Activated CD8-positive, alpha-beta memory T cell treated with anti-CD3 and anti-CD28 coated beads for 4 hours (primary cell): ENCODE data around the gene NAB1.
"Not testable (repeated sequence)": the region's sequence is repeated elsewhere in the genome, so short reads cannot be mapped to it uniquely, and the experiment has no call there.

Source experiments
- DNase-seq, 2 donors: peaks; one replicate each; pipeline ENCODE4 v3.0.0-alpha.2; 2020; ENCODE audit warnings: low read depth in 2 of 2

The NAB1 gene

GRCh38 chr2:190670182-190670946, 21.5 kb downstream of the NAB1 start:
- DNase-seq: no peak

- no peak for DNase-seq
Observed at GRCh38 chr2:190674966-190675650, 26.2 kb downstream of the NAB1 start.

- no peak for DNase-seq
Observed at GRCh38 chr2:190677255-190677654, 28.4 kb downstream of the NAB1 start.

GRCh38 chr2:190678444-190679162, 29.7 kb downstream of the NAB1 start:
- no peak for DNase-seq

- no peak for DNase-seq
Observed at GRCh38 chr2:190679391-190679790, 30.5 kb downstream of the NAB1 start.

- DNase-seq: peak in 1 of 2 donors; percentile 31
Observed at GRCh38 chr2:190679813-190680591, 31.1 kb downstream of the NAB1 start.

GRCh38 chr2:190682168-190682567, 33.3 kb downstream of the NAB1 start:
- DNase-seq: no peak

GRCh38 chr2:190683802-190684201, 34.9 kb downstream of the NAB1 start:
- DNase-seq: no peak

- no peak for DNase-seq
Observed at GRCh38 chr2:190684931-190685330, 36.0 kb downstream of the NAB1 start.

GRCh38 chr2:190685333-190685732, 36.5 kb downstream of the NAB1 start:
- DNase-seq: no peak

- DNase-seq: no peak
Observed at GRCh38 chr2:190693533-190694232, 44.8 kb downstream of the NAB1 start.

GRCh38 chr2:190694479-190694878, 45.6 kb downstream of the NAB1 start:
- no peak for DNase-seq

GRCh38 chr2:190695739-190696138, 46.9 kb downstream of the NAB1 start:
- DNase-seq: no peak

- no peak for DNase-seq
Observed at GRCh38 chr2:190696792-190697398, 48.0 kb downstream of the NAB1 start.

- no peak for DNase-seq
Observed at GRCh38 chr2:190697421-190697820, 48.5 kb downstream of the NAB1 start.

- no peak for DNase-seq
Observed at GRCh38 chr2:190698895-190699294, 50.0 kb downstream of the NAB1 start.

GRCh38 chr2:190701586-190701985, 52.7 kb downstream of the NAB1 start:
- DNase-seq: no peak

- DNase-seq: no peak
Observed at GRCh38 chr2:190705280-190705679, 56.4 kb downstream of the NAB1 start.

- no peak for DNase-seq
Observed at GRCh38 chr2:190707726-190708125, 58.8 kb downstream of the NAB1 start.

GRCh38 chr2:190708650-190709049, 59.8 kb downstream of the NAB1 start:
- not testable (repeated sequence) for DNase-seq

- no peak for DNase-seq
Observed at GRCh38 chr2:190711069-190711468, 62.2 kb downstream of the NAB1 start.
